SK-N-SH (cell line): ENCODE data around the gene CCR6. TPM values are rescaled to one million over a fixed set of nuclear protein-coding genes. Genes with fewer than 3 reads are reported as not detected.

Source experiments
- CTCF ChIA-PET: fragments of 300-600, 350-600 bp; formaldehyde crosslinking; extraction: SDS; loops from one replicate; lab custom pipeline; 2021; lab: Yijun Ruan, JAX
- POLR2A ChIA-PET: fragments of 350-600 bp; sonication (Branson Sonifier 250); formaldehyde crosslinking; extraction: SDS; loops from one replicate; lab custom pipeline; 2020; ENCODE audit warnings: antibody characterized with exemption, inconsistent platforms; lab: Yijun Ruan, JAX
- DNase-seq: peaks from one replicate; pipeline ENCODE4 v3.0.0; 2012
- H2AFZ ChIP-seq: fragments of 200-600 bp; sonication (generic); 2 replicates; pipeline ENCODE4 v1.8.1; 2016; ENCODE audit warnings: antibody characterized with exemption, mild to moderate bottlenecking, low read depth
- H3F3A ChIP-seq: fragments of 200-600 bp; sonication (generic); replicated peaks from 2 replicates; pipeline ENCODE3; 2016; ENCODE audit warnings: antibody characterized with exemption, mild to moderate bottlenecking; ENCODE audit not compliant: insufficient read depth
- H3K27ac ChIP-seq, 2 experiments: fragments of 200-500 bp in 1 of 2; fragments of 200-600 bp in 1 of 2; sonication (Bioruptor generic) in 1 of 2; sonication (generic), shearing (Covaris generic) in 1 of 2; 2 replicates each; pipeline versions ENCODE4 v1.5.1 to v1.6.1; 2014 to 2016; ENCODE audit warnings: low read depth in 2 of 2, inconsistent platforms in 1 of 2, low read length in 1 of 2, mild to moderate bottlenecking in 1 of 2, mixed read lengths in 1 of 2
- H3K27me3 ChIP-seq: fragments of 200-600 bp; sonication (generic), shearing (Covaris generic); 2 replicates; pipeline ENCODE4 v1.6.1; 2016; ENCODE audit warnings: mixed run types; ENCODE audit not compliant: insufficient read depth
- H3K36me3 ChIP-seq, 2 experiments: fragments of 200-500 bp in 1 of 2; fragments of 200-600 bp in 1 of 2; sonication (Bioruptor generic) in 1 of 2; sonication (generic) in 1 of 2; replicated peaks in 1 of 2; 2 replicates each; pipeline versions ENCODE3 to v1.5.1; 2014 to 2016; ENCODE audit warnings: low read length in 1 of 2, mild to moderate bottlenecking in 1 of 2; ENCODE audit not compliant: insufficient read depth in 2 of 2, control insufficient read depth in 1 of 2
- H3K4me1 ChIP-seq, 2 experiments: fragments of 200-500 bp in 1 of 2; fragments of 200-600 bp in 1 of 2; sonication (Bioruptor generic) in 1 of 2; sonication (generic), shearing (Covaris generic) in 1 of 2; 2 replicates each; pipeline versions ENCODE4 v1.5.1 to v1.6.1; 2014 to 2016; ENCODE audit warnings: low read depth in 1 of 2, low read length in 1 of 2, mixed run types in 1 of 2; ENCODE audit not compliant: insufficient read depth in 2 of 2, control insufficient read depth in 1 of 2
- H3K4me2 ChIP-seq: fragments of 200-600 bp; sonication (generic), shearing (Covaris generic); 2 replicates; pipeline ENCODE4 v1.6.1; 2017; ENCODE audit warnings: mixed run types
- H3K4me3 ChIP-seq, 2 experiments: fragments of 200-500 bp in 1 of 2; fragments of 200-600 bp in 1 of 2; sonication (Bioruptor generic) in 1 of 2; sonication (generic), shearing (Covaris generic) in 1 of 2; 2 replicates each; pipeline versions ENCODE4 v1.5.1 to v1.8.1; 2014 to 2016; ENCODE audit warnings: low read depth in 2 of 2, inconsistent platforms in 1 of 2, low read length in 1 of 2, mild to moderate bottlenecking in 1 of 2, mixed read lengths in 1 of 2, moderate library complexity in 1 of 2
- H3K79me2 ChIP-seq: fragments of 200-600 bp; sonication (generic); 2 replicates; pipeline ENCODE4 v1.8.1; 2017; ENCODE audit warnings: mild to moderate bottlenecking; ENCODE audit not compliant: insufficient read depth
- H3K9ac ChIP-seq: fragments of 200-600 bp; sonication (generic); 2 replicates; pipeline ENCODE4 v1.6.1; 2017; ENCODE audit warnings: mixed run types
- H3K9me2 ChIP-seq: fragments of 200-600 bp; sonication (generic); 2 replicates; pipeline ENCODE4 v1.6.1; 2017; ENCODE audit warnings: mixed run types
- H3K9me3 ChIP-seq: fragments of 200-600 bp; sonication (generic); 2 replicates; pipeline ENCODE4 v1.6.1; 2017; ENCODE audit warnings: mixed run types, mild to moderate bottlenecking, moderate library complexity
- H4K20me1 ChIP-seq: fragments of 200-600 bp; sonication (generic); 2 replicates; pipeline ENCODE4 v1.6.1; 2017; ENCODE audit warnings: mild to moderate bottlenecking, mixed run types; ENCODE audit not compliant: insufficient read depth
- EP300 ChIP-seq, 2 experiments: IDR thresholded peaks; 2 replicates each; pipeline versions ENCODE4 v1.4.0 to v1.6.1; 2012; ENCODE audit warnings: borderline replicate concordance in 1 of 2, low read depth in 1 of 2, low read length in 1 of 2
- FOXJ3 ChIP-seq: sonication (generic); formaldehyde crosslinking; IDR thresholded peaks from 2 replicates; pipeline ENCODE4 v1.5.1; 2020; ENCODE audit warnings: mild to moderate bottlenecking, missing genetic modification reagents
- FOXM1 ChIP-seq: IDR thresholded peaks from 2 replicates; pipeline ENCODE4 v1.4.0; 2012; ENCODE audit warnings: low read depth, mild to moderate bottlenecking
- GABPA ChIP-seq: IDR thresholded peaks from 2 replicates; pipeline ENCODE4 v1.4.0; 2012; ENCODE audit warnings: low read depth, mild to moderate bottlenecking
- JUND ChIP-seq: IDR thresholded peaks from 2 replicates; pipeline ENCODE4 v1.4.0; 2012
- NRF1 ChIP-seq: IDR thresholded peaks from 2 replicates; pipeline ENCODE4 v1.6.1; 2012; ENCODE audit warnings: low read depth, mild to moderate bottlenecking, low read length
- RXRA ChIP-seq: IDR thresholded peaks from 2 replicates; pipeline ENCODE4 v1.4.0; 2012; ENCODE audit warnings: low read depth, mild to moderate bottlenecking, borderline replicate concordance
- TCF12 ChIP-seq: IDR thresholded peaks from 2 replicates; pipeline ENCODE4 v1.4.0; 2012
- YY1 ChIP-seq: IDR thresholded peaks from 2 replicates; pipeline ENCODE4 v1.4.0; 2012; ENCODE audit warnings: low read depth, mild to moderate bottlenecking
- WGBS: methylation state at CpG from one replicate; pipeline ENCODE4 v1.1.6; 2017; ENCODE audit warnings: low lambda C conversion rate; 5-methylcytosine and 5-hydroxymethylcytosine counted together
- polyA plus RNA-seq, 3 experiments: library from polyadenylated mRNA; depleted of rRNA; stranded (reverse); fragments of >200 nt; gene quantifications; 2 replicates each; pipeline ENCODE4 v1.2.3, GENCODE V29; 2012
- TF ChIP-seq, protein P1 (sequence below): fragments of 200-600 bp; sonication (generic); IDR thresholded peaks from 2 replicates; pipeline ENCODE4 v1.6.1; 2017; ENCODE audit warnings: antibody characterized with exemption, mild to moderate bottlenecking, moderate library complexity
- TF ChIP-seq, protein P2 (sequence below): IDR thresholded peaks from 2 replicates; pipeline ENCODE4; 2012
- TF ChIP-seq, protein P3 (sequence below): IDR thresholded peaks from 2 replicates; pipeline ENCODE4 v1.4.0; 2012; ENCODE audit warnings: low read depth, borderline replicate concordance
- TF ChIP-seq, protein P4 (sequence below): IDR thresholded peaks from 2 replicates; pipeline ENCODE4 v1.4.0; 2012; ENCODE audit warnings: low read depth

Gene CCR6
- polyA plus RNA-seq, 1 of the 3 experiments (the other 2 are of a cell fraction), result not detected

DNA sequence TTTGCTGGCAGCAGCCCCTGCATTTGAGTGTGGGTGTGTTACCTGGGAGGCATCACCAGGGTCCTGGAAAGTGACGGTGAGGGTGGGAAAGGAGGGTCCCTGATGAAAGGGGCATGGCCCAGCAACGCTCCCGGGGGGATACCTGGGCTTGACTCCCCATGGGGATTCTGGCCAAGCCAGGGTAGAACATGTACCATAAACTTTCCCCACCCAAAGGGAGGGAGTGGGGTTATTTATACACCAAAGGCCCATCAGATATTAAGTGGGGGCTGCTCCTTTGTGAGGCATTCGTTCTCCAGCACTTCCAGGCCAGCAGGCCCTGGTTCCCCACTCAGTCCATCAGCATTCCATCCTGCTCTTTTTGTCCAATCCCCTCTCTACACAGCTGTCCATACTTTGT is 20.6 kb upstream of the CCR6 start:
- no peak overlapping the region for H3K4me3 ChIP-seq
- ChIA-PET POLR2A (no interaction called here), CTCF (no interaction called here)
- H3K79me2 ChIP-seq, result no peaks in the 10 kb centered on the region
- no peaks in the 10 kb centered on the region for H3K27me3 ChIP-seq
- no peak for DNase-seq
- H3K4me1 ChIP-seq, result no peaks in the 10 kb centered on the region
- TF ChIP-seq JUND, result no peak
- TF ChIP-seq, protein P1, sequence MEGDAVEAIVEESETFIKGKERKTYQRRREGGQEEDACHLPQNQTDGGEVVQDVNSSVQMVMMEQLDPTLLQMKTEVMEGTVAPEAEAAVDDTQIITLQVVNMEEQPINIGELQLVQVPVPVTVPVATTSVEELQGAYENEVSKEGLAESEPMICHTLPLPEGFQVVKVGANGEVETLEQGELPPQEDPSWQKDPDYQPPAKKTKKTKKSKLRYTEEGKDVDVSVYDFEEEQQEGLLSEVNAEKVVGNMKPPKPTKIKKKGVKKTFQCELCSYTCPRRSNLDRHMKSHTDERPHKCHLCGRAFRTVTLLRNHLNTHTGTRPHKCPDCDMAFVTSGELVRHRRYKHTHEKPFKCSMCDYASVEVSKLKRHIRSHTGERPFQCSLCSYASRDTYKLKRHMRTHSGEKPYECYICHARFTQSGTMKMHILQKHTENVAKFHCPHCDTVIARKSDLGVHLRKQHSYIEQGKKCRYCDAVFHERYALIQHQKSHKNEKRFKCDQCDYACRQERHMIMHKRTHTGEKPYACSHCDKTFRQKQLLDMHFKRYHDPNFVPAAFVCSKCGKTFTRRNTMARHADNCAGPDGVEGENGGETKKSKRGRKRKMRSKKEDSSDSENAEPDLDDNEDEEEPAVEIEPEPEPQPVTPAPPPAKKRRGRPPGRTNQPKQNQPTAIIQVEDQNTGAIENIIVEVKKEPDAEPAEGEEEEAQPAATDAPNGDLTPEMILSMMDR, result no peak
- no peak for TF ChIP-seq RXRA
- TF ChIP-seq EP300 (IDR thresholded peaks at IDR 0.05; ENCODE audit: borderline replicate concordance in 1 of 2, low read depth in 1 of 2, low read length in 1 of 2), result no peak
- TF ChIP-seq FOXJ3 (CRISPR knock-in tag), result no peak
- TF ChIP-seq TCF12, result no peak
- WGBS, result 39% methylated on average over 4 of the region's 4 CpGs
- no peaks in the 10 kb centered on the region for H3F3A ChIP-seq
- H3K36me3 ChIP-seq, result no peaks in the 10 kb centered on the region
- no peak overlapping the region for H3K27ac ChIP-seq
- no peaks in the 10 kb centered on the region for H4K20me1 ChIP-seq
- H3K9me3 ChIP-seq, result no peaks in the 10 kb centered on the region
- H3K4me2 ChIP-seq, result no peak overlapping the region
- no peaks in the 10 kb centered on the region for H3K9me2 ChIP-seq
- no peak overlapping the region for H3K9ac ChIP-seq
- H2AFZ ChIP-seq, result no peak overlapping the region

DNA sequence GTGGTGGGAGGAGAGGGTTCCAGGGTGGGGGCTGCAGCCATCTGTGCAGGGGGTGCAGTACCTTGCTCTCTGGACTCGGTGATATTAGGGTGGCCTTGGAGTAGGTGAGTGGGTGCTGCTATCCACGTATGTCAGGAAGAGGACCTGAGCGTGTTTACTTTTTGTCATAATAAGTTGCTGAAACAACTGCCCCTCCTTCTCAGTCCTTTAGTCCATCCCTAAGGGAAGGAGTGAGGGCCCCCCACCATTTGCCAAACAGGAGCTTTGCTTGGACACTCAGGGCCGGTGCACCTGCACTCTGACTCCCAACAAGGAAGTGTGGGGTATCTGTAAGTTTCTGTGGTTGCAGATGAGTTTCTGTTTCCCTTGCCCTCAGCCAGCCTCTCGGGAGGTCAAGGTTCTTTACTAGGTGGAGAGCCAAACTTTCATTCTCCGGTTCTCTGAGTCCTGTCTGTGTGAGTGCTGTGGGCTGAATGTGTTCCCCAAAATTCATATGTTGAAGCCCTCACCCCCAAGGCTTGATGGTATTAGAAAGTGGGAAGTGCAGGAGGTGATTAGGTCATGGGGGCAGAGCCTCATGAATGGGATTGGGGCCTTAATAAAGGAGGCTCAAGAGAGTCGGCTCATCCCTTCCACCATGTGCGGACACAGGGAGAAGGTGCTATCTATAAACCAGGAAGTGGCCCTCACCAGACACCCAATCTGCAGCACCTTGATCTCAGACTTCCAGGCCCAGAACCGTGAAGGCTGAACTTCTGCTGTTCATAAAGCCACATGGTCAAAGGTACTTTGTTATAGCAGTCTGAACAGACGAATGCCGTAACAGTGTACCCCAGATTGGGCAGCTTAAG is 19.6 kb upstream of the CCR6 start:
- 59% methylated on average over 9 of the region's 11 CpGs for WGBS
- no peaks in the 10 kb centered on the region for H3K4me1 ChIP-seq
- no peaks in the 10 kb centered on the region for H3K36me3 ChIP-seq
- H3K79me2 ChIP-seq, result no peaks in the 10 kb centered on the region
- H3K4me3 ChIP-seq, result no peak overlapping the region
- POLR2A ChIA-PET, result no interaction called here
- TF ChIP-seq YY1 (no peak), FOXM1 (no peak), TCF12 (no peak), GABPA (no peak), NRF1 (no peak)
- TF ChIP-seq, protein P2, sequence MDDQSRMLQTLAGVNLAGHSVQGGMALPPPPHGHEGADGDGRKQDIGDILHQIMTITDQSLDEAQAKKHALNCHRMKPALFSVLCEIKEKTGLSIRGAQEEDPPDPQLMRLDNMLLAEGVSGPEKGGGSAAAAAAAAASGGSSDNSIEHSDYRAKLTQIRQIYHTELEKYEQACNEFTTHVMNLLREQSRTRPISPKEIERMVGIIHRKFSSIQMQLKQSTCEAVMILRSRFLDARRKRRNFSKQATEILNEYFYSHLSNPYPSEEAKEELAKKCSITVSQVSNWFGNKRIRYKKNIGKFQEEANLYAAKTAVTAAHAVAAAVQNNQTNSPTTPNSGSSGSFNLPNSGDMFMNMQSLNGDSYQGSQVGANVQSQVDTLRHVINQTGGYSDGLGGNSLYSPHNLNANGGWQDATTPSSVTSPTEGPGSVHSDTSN, result no peak
- TF ChIP-seq, protein P3, sequence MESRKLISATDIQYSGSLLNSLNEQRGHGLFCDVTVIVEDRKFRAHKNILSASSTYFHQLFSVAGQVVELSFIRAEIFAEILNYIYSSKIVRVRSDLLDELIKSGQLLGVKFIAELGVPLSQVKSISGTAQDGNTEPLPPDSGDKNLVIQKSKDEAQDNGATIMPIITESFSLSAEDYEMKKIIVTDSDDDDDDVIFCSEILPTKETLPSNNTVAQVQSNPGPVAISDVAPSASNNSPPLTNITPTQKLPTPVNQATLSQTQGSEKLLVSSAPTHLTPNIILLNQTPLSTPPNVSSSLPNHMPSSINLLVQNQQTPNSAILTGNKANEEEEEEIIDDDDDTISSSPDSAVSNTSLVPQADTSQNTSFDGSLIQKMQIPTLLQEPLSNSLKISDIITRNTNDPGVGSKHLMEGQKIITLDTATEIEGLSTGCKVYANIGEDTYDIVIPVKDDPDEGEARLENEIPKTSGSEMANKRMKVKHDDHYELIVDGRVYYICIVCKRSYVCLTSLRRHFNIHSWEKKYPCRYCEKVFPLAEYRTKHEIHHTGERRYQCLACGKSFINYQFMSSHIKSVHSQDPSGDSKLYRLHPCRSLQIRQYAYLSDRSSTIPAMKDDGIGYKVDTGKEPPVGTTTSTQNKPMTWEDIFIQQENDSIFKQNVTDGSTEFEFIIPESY, result no peak
- TF ChIP-seq, protein P4, sequence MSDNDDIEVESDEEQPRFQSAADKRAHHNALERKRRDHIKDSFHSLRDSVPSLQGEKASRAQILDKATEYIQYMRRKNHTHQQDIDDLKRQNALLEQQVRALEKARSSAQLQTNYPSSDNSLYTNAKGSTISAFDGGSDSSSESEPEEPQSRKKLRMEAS, result no peak
- no peak overlapping the region for H3K4me2 ChIP-seq
- no peak overlapping the region for H3K9ac ChIP-seq
- no peaks in the 10 kb centered on the region for H3F3A ChIP-seq
- CTCF ChIA-PET, result no interaction called here
- H3K9me2 ChIP-seq, result no peaks in the 10 kb centered on the region
- no peak overlapping the region for H3K27ac ChIP-seq
- H3K9me3 ChIP-seq, result no peaks in the 10 kb centered on the region
- DNase-seq, result no peak
- no peaks in the 10 kb centered on the region for H3K27me3 ChIP-seq
- H2AFZ ChIP-seq, result no peak overlapping the region
- no peaks in the 10 kb centered on the region for H4K20me1 ChIP-seq
